D721Med (cell line): ENCODE data around the gene MT1X.

ENCODE experiments used
- DNase-seq: peaks from one replicate; pipeline ENCODE4 v3.0.0; 2011; ENCODE audit warnings: low spot score; ENCODE audit not compliant: insufficient read length
- FAIRE-seq: peaks from 2 replicates; lab custom pipeline; 2011; peaks lifted over from hg19 to GRCh38; lab: Jason Lieb, UNC
- CTCF ChIP-seq: IDR thresholded peaks from 2 replicates; pipeline ENCODE4 v1.5.1; 2012; ENCODE audit warnings: mild to moderate bottlenecking, control low read depth; ENCODE audit not compliant: insufficient read depth; ENCODE audit errors: missing control alignments

MT1X gene

GRCh38 chr16:56645311-56645710 is 37.0 kb upstream of the MT1X start:
- DNase-seq (no peak), FAIRE-seq (no peak)
- no peak for TF ChIP-seq CTCF

GRCh38 chr16:56645838-56646237 is 36.4 kb upstream of the MT1X start:
- DNase-seq, result no peak
- TF ChIP-seq CTCF, result no peak
- no peak for FAIRE-seq

GRCh38 chr16:56647641-56648431 is 34.4 kb upstream of the MT1X start:
- DNase-seq (no peak), FAIRE-seq (no peak)
- no peak for TF ChIP-seq CTCF

GRCh38 chr16:56649271-56649670 is 33.0 kb upstream of the MT1X start:
- FAIRE-seq (no peak), DNase-seq (no peak)
- no peak for TF ChIP-seq CTCF

- FAIRE-seq, result no peak
- TF ChIP-seq CTCF, result no peak
- DNase-seq, result no peak
Measured at GRCh38 chr16:56649820-56650219, 32.5 kb upstream of the MT1X start.

GRCh38 chr16:56651586-56651985 is 30.7 kb upstream of the MT1X start, which contains the start of gene MT1B:
TSS of gene MT1B (plus strand) at chr16:56651886. CDS start at chr16:56651954, 68 bp downstream.
- no peak for TF ChIP-seq CTCF
- DNase-seq, result no peak
- no peak for FAIRE-seq

- no peak for DNase-seq
- no peak for TF ChIP-seq CTCF
- no peak for FAIRE-seq
Measured at GRCh38 chr16:56652600-56652999, 29.7 kb upstream of the MT1X start.
